IPS-18a (cell line): ENCODE measurements around the gene ZNF33B.
"Not testable (repeated sequence)": the region's sequence is repeated elsewhere in the genome, so short reads cannot be mapped to it uniquely, and the experiment has no call there.

ENCODE experiments used
- H3K27ac ChIP-seq: one replicate; pipeline ENCODE4 v1.5.1; 2013; ENCODE audit warnings: low read length
- H3K27me3 ChIP-seq: one replicate; pipeline ENCODE4 v1.6.1; 2013; ENCODE audit warnings: mild to moderate bottlenecking, low read length; ENCODE audit not compliant: control insufficient read depth, insufficient read depth
- H3K36me3 ChIP-seq: one replicate; pipeline ENCODE4 v1.6.1; 2013; ENCODE audit warnings: low read depth, low read length; ENCODE audit not compliant: control insufficient read depth
- H3K4me1 ChIP-seq: one replicate; pipeline ENCODE4 v1.6.1; 2013; ENCODE audit warnings: low read depth, low read length; ENCODE audit not compliant: control insufficient read depth
- H3K4me3 ChIP-seq: one replicate; pipeline ENCODE4 v1.5.1; 2013; ENCODE audit warnings: low read length
- H3K9ac ChIP-seq: one replicate; pipeline ENCODE4 v1.6.1; 2013; ENCODE audit warnings: mild to moderate bottlenecking, low read length, moderate library complexity
- H3K9me3 ChIP-seq: one replicate; pipeline ENCODE4 v1.6.1; 2013; ENCODE audit warnings: low read depth, low read length; ENCODE audit not compliant: control insufficient read depth

ZNF33B gene

DNA sequence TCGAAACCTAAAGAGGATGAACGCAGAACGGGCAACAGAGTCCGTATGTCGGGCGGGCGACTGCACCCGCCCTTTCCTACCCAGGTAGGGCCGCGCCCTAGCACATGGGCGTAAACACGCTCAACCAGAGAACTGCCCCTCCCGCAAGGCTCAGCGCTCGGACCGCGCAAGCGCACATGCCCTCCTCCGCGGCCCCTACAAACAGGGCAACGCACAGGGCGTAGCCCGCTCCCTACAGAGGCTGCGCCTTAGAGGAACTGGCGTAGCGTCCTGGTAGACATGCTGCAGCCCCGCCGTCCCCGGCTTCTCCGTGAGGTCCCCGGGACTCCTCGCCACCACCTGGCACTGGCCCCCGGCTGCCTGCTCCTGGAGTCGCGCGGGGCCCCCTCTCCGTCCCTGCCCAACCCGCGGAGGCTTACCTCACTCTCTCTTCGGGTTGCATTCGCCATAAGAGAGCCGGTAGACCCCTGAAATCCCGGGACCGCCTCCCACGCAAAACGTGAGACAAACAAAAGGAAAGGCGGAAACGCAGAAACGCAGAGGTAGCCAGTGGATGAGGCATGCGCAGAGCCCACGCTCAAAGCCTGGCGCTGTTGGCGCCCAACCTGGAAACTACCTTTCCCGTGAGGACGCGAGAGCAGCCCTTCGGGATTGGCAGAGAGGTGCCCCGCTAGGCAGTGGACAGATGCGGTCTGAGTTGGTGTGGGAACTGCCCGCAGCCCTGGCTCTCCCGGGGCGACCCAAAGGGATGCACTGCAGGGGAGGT is at the start of gene ZNF33B:
Gene ZNF33B, minus strand, starts transcription at position 516 of the 766 bp plus-strand sequence. CDS start 1,642 bp downstream, outside the sequence.
- Histone ChIP-seq H3K4me3 (peak within 1 kb of the TSS; percentile 87), H3K36me3 (no peaks in the 10 kb centered on the region), H3K9me3 (no peaks in the 10 kb centered on the region), H3K9ac (peak within 1 kb of the TSS; percentile 97), H3K27me3 (no peaks in the 10 kb centered on the region), H3K27ac (peak within 1 kb of the TSS; percentile 81), H3K4me1 (peaks cover 8% of the 10 kb centered on the region)

DNA sequence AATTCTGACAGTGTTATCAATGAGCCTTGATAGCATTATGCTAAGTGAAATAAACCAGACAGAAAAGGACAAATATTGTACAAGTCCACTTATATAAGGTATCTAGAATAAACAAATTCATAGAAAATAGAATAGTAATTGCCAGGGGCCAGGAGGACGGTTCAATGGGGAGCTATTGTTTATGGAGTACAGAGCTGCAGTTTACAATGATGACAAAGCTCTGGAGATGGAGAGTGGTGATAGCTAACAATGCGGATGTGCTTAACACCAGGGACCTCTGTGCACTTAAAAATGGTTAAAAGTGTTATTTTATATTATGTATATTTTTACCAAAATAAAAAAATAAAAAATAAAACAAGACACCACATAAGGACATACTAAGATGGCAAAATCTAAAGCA is 46.1 kb upstream of the ZNF33B start:
- Histone ChIP-seq H3K36me3 (no peaks in the 10 kb centered on the region), H3K27ac (no peak overlapping the region), H3K4me1 (no peaks in the 10 kb centered on the region), H3K9me3 (peaks cover 69% of the 10 kb centered on the region), H3K9ac (no peak overlapping the region), H3K4me3 (no peak overlapping the region), H3K27me3 (no peaks in the 10 kb centered on the region)

DNA sequence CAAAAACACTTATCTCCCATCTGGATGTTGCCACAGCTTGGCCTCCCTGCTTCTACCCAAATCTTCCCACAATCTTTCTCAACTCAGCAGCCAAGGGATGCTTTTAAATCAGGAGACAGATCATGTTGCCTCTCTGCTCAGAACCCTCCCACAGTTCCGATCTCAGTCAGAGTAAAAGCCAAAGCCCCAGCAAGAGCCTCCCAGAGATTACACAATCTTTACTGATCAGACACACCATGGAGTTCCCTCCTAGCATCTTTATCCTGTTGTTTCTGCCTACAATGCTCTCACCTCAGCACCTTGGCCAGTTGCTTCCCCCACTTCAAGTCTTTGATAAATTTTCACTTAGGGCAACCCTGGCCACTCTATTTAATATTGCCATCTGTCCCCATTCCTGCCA is 41.9 kb upstream of the ZNF33B start:
- H3K9ac ChIP-seq: no peak overlapping the region
- no peaks in the 10 kb centered on the region for H3K27me3 ChIP-seq
- H3K27ac ChIP-seq: no peak overlapping the region
- no peaks in the 10 kb centered on the region for H3K36me3 ChIP-seq
- H3K4me1 ChIP-seq: no peaks in the 10 kb centered on the region
- no peak overlapping the region for H3K4me3 ChIP-seq
- peaks cover 67% of the 10 kb centered on the region for H3K9me3 ChIP-seq

DNA sequence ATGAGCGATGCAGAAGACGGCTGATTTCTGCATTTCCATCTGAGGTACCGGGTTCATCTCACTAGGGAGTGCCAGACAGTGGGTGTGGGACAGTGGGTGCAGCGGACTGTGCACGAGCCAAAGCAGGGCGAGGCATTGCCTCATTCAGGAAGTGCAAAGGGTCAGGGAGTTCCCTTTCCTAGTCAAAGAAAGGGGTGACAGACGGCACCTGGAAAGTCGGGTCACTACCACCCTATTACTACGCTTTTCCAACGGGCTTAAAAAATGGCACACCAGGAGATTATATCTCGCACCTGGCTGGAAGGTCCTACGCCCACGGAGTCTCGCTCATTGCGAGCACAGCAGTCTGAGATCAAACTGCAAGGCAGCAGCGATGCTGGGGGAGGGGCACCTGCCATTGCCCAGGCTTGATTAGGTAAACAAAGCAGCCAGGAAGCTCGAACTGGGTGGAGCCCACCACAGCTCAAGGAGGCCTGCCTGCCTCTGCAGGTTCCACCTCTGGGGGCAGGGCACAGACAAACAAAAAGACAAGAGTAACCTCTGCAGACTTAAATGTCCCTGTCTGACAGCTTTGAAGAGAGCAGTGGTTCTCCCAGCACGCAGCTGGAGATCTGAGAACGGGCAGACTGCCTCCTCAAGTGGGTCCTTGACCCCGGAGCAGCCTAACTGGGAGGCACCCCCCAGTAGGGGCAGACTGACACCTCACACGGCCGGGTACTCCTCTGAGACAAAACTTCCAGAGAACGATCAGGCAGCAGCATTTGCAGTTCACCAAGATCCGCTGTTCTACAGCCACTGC is 27.0 kb upstream of the ZNF33B start:
- not testable (repeated sequence) for H3K4me3 ChIP-seq, H3K27ac ChIP-seq, H3K27me3 ChIP-seq, H3K36me3 ChIP-seq, H3K4me1 ChIP-seq, H3K9ac ChIP-seq
- H3K9me3 ChIP-seq: peaks cover 25% of the 10 kb centered on the region

DNA sequence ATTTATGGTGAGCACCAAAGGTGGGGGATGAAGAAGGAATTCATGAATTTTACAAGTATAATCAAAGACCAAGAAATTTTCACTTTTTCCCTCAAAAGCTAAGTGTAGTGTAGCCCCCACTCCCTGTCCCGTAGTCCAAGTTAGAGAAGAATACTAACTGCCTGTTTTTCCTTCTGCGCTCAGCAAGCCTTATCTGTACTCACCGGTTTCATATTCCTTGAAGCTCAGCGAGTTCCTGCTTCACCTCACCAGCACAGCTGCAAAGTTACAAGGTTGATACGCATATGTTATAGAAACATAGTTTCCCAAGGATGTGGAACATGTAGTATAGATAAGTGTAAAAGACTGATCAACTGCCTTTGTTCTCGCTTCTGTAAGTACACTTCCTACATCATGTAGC is 16.0 kb upstream of the ZNF33B start:
- Histone ChIP-seq H3K4me3 (no peak overlapping the region), H3K36me3 (no peaks in the 10 kb centered on the region), H3K9ac (no peak overlapping the region), H3K4me1 (no peaks in the 10 kb centered on the region), H3K27ac (no peak overlapping the region), H3K9me3 (peaks cover 49% of the 10 kb centered on the region), H3K27me3 (no peaks in the 10 kb centered on the region)

DNA sequence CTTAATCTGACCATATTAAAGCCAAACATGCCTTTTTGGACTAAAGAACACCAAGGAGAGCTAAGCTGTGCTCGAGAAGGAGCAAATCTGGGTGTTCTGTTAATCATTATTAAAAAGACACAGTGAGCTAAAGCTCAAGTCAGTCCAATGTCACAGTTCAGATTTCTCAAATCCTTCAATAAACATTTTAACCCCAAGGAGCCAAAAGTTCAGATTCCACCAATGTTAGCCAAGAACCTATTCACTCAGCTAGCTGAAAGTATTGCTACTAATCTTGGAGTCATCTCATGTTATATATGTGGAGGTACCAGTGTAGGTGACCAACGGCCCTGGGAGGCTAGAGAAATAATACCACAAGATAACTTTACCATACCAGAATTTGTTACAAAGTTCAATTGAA is 14.5 kb upstream of the ZNF33B start:
- H3K9ac ChIP-seq: no peak overlapping the region
- no peaks in the 10 kb centered on the region for H3K4me1 ChIP-seq
- H3K36me3 ChIP-seq: no peaks in the 10 kb centered on the region
- H3K27me3 ChIP-seq: no peaks in the 10 kb centered on the region
- no peak overlapping the region for H3K27ac ChIP-seq
- H3K4me3 ChIP-seq: no peak overlapping the region
- peaks cover 45% of the 10 kb centered on the region for H3K9me3 ChIP-seq

DNA sequence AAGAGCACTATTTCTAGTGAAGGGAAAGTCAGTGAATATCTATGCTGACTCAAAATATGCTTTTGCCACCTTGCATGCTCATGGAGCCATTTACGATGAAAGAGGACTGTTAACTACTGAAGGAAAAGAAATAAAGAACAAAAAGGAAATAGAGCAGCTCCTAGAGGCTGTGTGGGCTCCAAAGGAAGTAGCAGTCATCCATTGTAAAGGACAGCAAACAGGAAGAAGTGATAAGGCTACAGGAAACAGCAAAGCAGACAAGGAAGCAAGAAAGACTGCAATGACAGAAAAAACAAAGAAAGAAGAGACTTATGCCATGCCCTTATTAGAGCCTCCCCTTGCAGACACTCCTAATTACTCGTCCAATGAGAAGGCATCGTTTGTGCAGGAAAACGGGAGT is 12.0 kb upstream of the ZNF33B start:
- H3K4me3 ChIP-seq: no peak overlapping the region
- H3K27ac ChIP-seq: no peak overlapping the region
- H3K9ac ChIP-seq: no peak overlapping the region
- H3K9me3 ChIP-seq: peaks cover 45% of the 10 kb centered on the region
- no peaks in the 10 kb centered on the region for H3K36me3 ChIP-seq
- no peaks in the 10 kb centered on the region for H3K27me3 ChIP-seq
- no peaks in the 10 kb centered on the region for H3K4me1 ChIP-seq

DNA sequence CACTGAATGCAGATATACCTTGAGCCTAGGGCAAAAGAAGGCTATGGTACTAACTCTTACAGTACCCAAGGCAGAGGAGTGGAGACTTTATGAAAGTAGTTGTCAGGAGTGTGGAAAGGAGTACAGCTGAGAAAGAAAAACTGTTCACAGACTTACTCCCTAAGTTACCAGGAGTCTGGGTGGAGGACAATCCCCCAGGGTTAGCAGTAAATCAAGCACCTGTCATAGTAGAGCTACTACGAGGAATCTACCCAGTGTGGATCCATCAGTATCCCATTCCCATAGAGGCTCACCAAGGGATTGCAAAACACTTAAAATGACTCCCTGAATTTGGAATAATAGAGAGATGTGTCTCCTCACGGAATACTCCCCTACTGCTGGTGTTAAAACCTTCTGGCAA is 10.1 kb upstream of the ZNF33B start:
- H3K4me1 ChIP-seq: no peaks in the 10 kb centered on the region
- no peak overlapping the region for H3K4me3 ChIP-seq
- no peak overlapping the region for H3K9ac ChIP-seq
- peaks cover 47% of the 10 kb centered on the region for H3K9me3 ChIP-seq
- H3K27me3 ChIP-seq: no peaks in the 10 kb centered on the region
- H3K27ac ChIP-seq: no peak overlapping the region
- H3K36me3 ChIP-seq: no peaks in the 10 kb centered on the region

DNA sequence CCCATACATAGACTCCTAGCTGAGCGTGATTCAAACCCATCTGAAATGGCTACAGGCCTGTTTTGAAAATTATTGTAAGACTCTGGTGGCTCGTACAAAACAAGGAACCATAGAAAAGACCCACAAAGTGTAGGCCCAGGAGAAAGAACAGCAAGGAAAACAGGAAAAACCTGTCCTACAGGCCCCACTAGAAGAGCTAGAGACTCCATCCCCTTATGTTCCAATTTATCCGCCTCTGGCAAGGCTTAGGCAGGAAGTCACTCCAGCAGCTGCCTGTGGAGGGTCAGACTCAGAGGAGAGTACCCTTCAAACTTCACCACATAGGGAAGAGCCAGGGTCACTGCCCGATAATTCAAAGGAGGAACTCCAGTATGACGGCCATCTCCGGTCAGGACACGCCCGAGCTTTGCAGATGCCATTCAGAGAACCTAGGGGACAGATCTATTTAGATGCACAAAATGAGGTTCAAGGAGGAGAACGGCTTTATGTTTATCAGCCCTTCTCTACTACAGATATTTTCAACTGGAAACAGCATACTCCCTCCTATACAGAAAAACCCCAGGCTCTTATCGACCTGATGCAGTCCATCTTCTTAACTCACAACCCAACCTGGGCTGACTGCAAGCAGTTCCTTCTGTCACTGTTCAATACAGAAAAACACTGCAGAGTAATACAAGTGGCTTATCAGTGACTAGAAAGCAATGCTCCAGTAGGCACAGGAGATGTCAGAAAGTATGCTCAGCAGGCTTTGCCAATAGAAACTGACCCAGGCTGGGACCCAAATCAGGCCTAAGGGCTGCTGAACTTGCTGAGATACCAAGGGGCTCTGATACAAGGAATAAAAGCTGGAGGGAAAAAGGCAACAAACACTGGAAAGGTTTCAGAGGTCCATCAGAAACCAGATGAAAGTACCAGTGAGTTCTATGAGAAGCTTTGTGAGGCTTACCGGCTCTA is 8.6 kb upstream of the ZNF33B start:
- Histone ChIP-seq H3K36me3 (no peaks in the 10 kb centered on the region), H3K4me3 (no peak overlapping the region), H3K27me3 (no peaks in the 10 kb centered on the region), H3K9ac (no peak overlapping the region), H3K4me1 (no peaks in the 10 kb centered on the region), H3K9me3 (peaks cover 39% of the 10 kb centered on the region), H3K27ac (no peak overlapping the region)

DNA sequence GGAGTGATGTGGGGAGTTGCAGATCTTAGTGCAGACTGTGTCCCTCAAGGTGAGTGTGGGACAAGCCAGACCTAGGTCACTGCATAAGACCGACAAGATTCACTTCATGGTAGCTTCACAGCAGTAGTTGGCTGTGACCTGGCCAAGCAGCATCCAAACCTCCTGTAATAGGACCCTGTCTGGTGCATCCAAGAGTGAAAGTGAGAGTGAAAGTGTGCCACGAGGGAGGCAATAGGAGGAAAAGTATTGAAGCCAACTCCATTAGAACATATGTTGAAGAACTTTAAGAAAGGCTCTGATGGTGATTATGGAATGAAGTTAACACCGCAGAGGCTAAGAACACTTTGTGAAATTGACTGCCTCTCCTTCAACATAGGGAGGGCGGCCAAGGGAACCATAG is 7.8 kb upstream of the ZNF33B start:
- Histone ChIP-seq H3K36me3 (no peaks in the 10 kb centered on the region), H3K27ac (no peak overlapping the region), H3K4me1 (no peaks in the 10 kb centered on the region), H3K9ac (no peak overlapping the region), H3K9me3 (peaks cover 31% of the 10 kb centered on the region), H3K27me3 (no peaks in the 10 kb centered on the region), H3K4me3 (no peak overlapping the region)

DNA sequence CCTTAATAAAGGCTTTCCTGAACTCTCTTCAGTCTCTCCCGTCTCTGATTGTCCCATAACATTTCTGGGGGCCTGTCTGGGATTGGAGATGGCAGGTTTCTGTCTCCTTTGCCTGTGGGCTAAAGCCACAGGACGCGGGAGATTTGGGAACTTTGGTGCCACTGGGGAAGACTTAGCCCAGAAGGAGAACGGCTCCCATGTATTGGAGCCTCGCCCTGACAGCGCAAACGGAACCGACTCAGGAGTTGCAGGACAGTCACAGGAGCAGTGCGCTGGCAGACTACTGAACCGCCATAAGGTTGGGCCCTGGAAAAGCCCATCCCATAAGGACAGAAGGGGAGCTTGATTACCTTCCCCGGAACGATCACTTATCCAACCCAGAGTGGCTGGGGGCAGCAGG is 7.1 kb upstream of the ZNF33B start:
- no peak overlapping the region for H3K4me3 ChIP-seq
- no peaks in the 10 kb centered on the region for H3K36me3 ChIP-seq
- peaks cover 25% of the 10 kb centered on the region for H3K9me3 ChIP-seq
- no peak overlapping the region for H3K9ac ChIP-seq
- H3K4me1 ChIP-seq: no peaks in the 10 kb centered on the region
- H3K27ac ChIP-seq: no peak overlapping the region
- H3K27me3 ChIP-seq: no peaks in the 10 kb centered on the region
